ENCODE results near the gene AGAP1. TPM values are rescaled to one million over a fixed set of nuclear protein-coding genes. Genes with fewer than 3 reads are reported as not detected.

The AGAP1 gene
- total RNA-seq, 1 donor: 1.1 TPM

- no peak for DNase-seq (ENCODE audit: low read depth in 2 of 3, low spot score in 2 of 3)
Observed at GRCh38 chr2:235583925-235584637, 90.2 kb downstream of the AGAP1 start.

GRCh38 chr2:235584638-235585007 is 90.8 kb downstream of the AGAP1 start:
- DNase-seq (ENCODE audit: low read depth in 2 of 3, low spot score in 2 of 3): no peak

GRCh38 chr2:235587202-235587601 is 93.4 kb downstream of the AGAP1 start:
- no peak for DNase-seq (ENCODE audit: low read depth in 2 of 3, low spot score in 2 of 3)

- DNase-seq (ENCODE audit: low read depth in 2 of 3, low spot score in 2 of 3): no peak
Observed at GRCh38 chr2:235588750-235589149, 94.9 kb downstream of the AGAP1 start.

- DNase-seq (ENCODE audit: low read depth in 2 of 3, low spot score in 2 of 3): no peak
Observed at GRCh38 chr2:235591231-235591730, 97.4 kb downstream of the AGAP1 start.

GRCh38 chr2:235591921-235592320 is 98.1 kb downstream of the AGAP1 start:
- no peak for DNase-seq (ENCODE audit: low read depth in 2 of 3, low spot score in 2 of 3)

- DNase-seq (ENCODE audit: low read depth in 2 of 3, low spot score in 2 of 3): no peak
Observed at GRCh38 chr2:235592430-235592829, 98.6 kb downstream of the AGAP1 start.

- DNase-seq (ENCODE audit: low read depth in 2 of 3, low spot score in 2 of 3): no peak
Observed at GRCh38 chr2:235592836-235593235, 99.0 kb downstream of the AGAP1 start.

GRCh38 chr2:235594041-235594440 is 100.2 kb downstream of the AGAP1 start:
- peak in 2 of 3 donors; percentile 59 to 77 for DNase-seq (ENCODE audit: low read depth in 2 of 3, low spot score in 2 of 3)

GRCh38 chr2:235594964-235595363 is 101.1 kb downstream of the AGAP1 start:
- no peak for DNase-seq (ENCODE audit: low read depth in 2 of 3, low spot score in 2 of 3)

GRCh38 chr2:235595422-235596010 is 101.7 kb downstream of the AGAP1 start:
- DNase-seq (ENCODE audit: low read depth in 2 of 3, low spot score in 2 of 3): peak in 2 of 3 donors; percentile 52 to 78

- no peak for DNase-seq (ENCODE audit: low read depth in 2 of 3, low spot score in 2 of 3)
Observed at GRCh38 chr2:235596272-235596671, 102.4 kb downstream of the AGAP1 start.

GRCh38 chr2:235597081-235597615 is 103.3 kb downstream of the AGAP1 start:
- DNase-seq (ENCODE audit: low read depth in 2 of 3, low spot score in 2 of 3): no peak

GRCh38 chr2:235598026-235598425 is 104.2 kb downstream of the AGAP1 start:
- DNase-seq (ENCODE audit: low read depth in 2 of 3, low spot score in 2 of 3): no peak

- no peak for DNase-seq (ENCODE audit: low read depth in 2 of 3, low spot score in 2 of 3)
Observed at GRCh38 chr2:235598532-235599531, 105.0 kb downstream of the AGAP1 start.

GRCh38 chr2:235599596-235600338 is 105.9 kb downstream of the AGAP1 start:
- DNase-seq (ENCODE audit: low read depth in 2 of 3, low spot score in 2 of 3): no peak

- DNase-seq (ENCODE audit: low read depth in 2 of 3, low spot score in 2 of 3): no peak
Observed at GRCh38 chr2:235600406-235600805, 106.6 kb downstream of the AGAP1 start.

- DNase-seq (ENCODE audit: low read depth in 2 of 3, low spot score in 2 of 3): no peak
Observed at GRCh38 chr2:235600926-235601325, 107.1 kb downstream of the AGAP1 start.

GRCh38 chr2:235601960-235602704 is 108.3 kb downstream of the AGAP1 start:
- no peak for DNase-seq (ENCODE audit: low read depth in 2 of 3, low spot score in 2 of 3)
